HG03045 (cell line): ENCODE data around the gene NDUFA11.
"Not testable (repeated sequence)": the region's sequence is repeated elsewhere in the genome, so short reads cannot be mapped to it uniquely, and the experiment has no call there.

Source experiments
- ATAC-seq: cut with Tn5 transposase; IDR thresholded peaks from one replicate; pipeline ENCODE4 v1.9.1; 2021; ENCODE audit warnings: mild to moderate bottlenecking, moderate library complexity; ENCODE audit not compliant: unreplicated experiment

The NDUFA11 gene

DNA sequence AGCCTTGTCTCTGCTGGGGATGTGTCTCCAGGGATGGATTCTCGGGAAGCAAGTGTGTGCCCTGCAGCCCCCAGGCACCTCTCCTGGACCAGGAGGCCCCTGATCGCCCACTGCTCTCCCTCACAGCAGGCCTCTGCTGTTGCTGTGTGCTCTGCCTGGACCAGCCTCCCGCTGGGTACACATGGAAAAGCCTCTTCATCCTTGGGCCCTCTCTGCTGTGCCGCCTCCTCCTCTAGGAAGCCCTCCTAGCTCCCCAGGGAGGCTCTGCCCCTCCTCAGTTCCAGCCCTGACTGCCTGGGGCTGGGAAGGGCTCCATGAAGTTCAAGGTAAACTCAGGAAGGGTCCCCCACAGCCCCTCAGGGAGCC is 12.0 kb downstream of the NDUFA11 start:
- ATAC-seq: no peak

- no peak for ATAC-seq
These were observed 13.5 kb downstream of the NDUFA11 start for GRCh38 chr19:5890099-5890498.

DNA sequence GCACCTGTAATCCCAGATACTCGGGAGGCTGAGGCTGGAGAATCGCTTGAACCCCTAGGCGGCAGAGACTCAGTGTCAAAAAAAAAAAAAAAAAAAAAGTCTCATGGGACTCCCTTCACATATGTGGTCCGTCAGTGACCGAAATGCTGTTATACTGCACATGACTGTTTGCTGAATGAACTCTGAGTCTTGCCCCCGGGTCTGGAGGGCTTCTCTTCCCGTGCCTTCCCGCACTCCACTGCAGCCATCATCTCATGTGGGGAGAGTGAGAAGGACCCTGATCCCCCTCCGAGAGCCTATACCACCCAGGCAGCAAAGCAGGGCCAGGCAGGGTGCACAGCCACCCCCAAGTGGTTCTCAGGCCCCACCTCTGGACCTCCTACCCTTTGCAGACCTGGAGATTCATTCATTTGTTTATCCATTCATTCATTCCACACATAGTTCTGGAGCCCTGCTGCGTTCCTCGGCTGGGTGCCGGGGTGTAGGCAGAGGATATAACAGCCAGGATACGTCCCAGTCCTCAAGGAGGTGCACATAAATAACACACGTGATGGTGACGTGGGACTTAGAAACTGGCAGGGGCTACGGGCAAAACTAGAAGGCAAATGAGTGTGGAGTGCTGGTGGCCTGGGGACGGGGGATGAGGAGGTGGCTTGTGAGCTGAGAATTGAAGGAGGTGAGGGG is 14.2 kb downstream of the NDUFA11 start:
- ATAC-seq: no peak

DNA sequence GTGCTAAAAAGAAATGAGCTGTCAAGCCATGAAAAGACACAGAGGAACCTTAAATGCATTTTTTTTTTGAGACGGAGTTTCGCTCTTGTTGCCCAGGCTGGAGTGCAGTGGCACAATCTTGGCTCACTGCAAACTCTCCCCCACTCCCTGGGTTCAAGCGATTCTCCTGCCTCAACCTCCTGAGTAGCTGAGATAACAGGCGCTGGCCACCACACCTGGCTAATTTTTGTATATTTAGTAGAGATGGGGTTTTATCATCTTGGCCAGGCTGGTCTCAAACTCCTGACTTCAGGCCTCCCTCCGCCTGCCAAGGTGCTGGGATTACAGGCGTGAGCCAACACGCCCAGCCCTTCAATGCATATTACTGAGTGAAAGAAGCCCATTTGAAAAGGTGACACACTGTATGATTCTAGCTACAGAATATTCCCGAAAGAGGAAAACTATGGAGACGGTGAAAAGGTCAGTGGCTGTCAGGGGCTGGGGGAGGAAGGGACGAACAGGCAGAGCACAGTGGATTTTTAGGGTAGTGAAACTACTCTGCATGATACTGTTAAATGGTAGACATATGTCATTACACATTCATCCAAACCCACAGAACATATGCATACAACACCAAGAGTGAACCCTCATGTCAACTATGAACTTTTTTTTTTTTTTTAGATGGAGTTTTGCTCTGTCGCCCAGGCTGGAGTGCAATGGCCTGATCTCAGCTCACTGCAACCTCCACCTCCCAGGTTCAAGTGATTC is 19.4 kb downstream of the NDUFA11 start:
- ATAC-seq: not testable (repeated sequence)

DNA sequence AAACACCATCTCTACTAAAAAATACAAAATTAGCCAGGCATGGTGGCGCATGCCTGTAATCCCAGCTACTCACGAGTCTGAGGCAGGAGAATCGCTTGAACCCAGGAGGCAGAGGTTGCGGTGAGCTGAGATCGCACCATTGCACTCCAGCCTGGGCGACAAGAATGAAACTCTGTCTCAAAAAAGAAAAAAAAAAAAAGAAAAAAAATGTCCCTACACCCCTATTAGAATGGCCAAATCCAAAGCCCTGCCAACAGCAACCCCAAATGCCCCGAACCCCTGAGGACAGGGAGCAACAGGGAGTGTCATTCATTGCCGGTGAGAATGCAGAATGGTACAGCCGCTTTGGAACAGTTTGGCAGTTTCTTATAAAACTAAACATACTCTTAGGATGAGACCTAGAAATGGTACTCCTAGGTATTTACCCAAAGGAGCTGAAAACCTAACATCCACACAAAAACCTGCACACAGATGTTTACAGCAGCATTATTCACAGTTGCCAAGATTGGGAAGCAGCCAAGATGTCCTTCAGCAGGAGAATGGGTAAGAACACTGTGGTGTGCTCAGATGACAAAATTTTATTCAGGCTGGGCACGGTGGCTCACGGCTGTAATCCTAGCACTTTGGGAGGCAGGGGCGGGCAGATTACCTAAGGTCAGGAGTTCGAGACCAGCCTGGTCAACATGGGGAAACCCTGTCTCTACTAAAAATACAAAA is 20.3 kb downstream of the NDUFA11 start:
- not testable (repeated sequence) for ATAC-seq

- no peak for ATAC-seq
These were observed 21.1 kb downstream of the NDUFA11 start for GRCh38 chr19:5882421-5882968.

- no peak for ATAC-seq
These were observed 21.9 kb downstream of the NDUFA11 start for GRCh38 chr19:5881543-5882299.

DNA sequence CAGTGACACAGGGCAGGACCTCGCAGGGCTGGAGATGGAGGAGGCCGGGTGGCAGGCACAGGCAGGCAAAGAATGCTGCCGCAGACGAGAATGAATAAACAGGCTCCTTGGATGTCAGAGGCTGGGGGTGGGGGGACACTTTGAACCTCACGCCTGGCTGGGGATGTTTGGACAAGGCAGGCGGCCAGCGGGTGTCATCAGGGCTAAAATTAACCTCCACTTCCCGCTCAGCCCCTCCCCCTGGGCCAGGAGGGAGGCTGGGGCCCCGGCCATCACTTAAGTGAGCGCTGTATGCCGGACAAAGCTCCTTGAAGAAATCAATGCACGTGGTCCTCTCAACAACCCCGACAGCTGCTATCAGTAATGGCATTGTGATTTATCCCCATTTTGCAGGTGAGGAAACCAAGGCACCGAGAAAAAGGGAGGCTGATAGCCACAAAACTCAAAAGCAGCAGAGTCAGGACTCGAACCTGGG is 22.9 kb downstream of the NDUFA11 start:
- ATAC-seq: no peak

GRCh38 chr19:5880196-5880595 is 23.4 kb downstream of the NDUFA11 start:
- ATAC-seq: no peak

- ATAC-seq: no peak
These were observed 25.7 kb downstream of the NDUFA11 start for GRCh38 chr19:5877882-5878281.

GRCh38 chr19:5877427-5877826 is 26.2 kb downstream of the NDUFA11 start:
- no peak for ATAC-seq

DNA sequence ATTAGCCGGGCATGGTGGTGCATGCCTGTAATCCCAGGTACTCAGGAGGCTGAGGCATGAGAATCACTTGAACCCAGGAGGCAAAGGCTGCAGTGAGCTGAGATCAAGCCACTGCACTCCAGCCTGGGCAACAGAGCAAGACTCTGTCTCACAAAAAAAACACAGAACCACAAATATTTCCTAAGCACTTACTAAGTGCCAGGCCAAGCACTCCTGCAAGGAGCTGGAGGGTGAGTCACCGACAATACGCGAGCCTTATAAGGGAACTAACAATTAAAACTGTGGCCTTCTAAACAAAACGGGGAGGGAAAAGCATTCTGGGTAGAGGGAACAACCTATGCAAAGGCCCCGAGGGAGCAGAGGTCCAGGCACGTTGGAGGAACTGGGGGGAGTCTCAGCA is 29.1 kb downstream of the NDUFA11 start:
- ATAC-seq: not testable (repeated sequence)

- ATAC-seq: no peak
These were observed 29.9 kb downstream of the NDUFA11 start for GRCh38 chr19:5873617-5874199.

- no peak for ATAC-seq
These were observed 32.6 kb downstream of the NDUFA11 start for GRCh38 chr19:5870986-5871394.

DNA sequence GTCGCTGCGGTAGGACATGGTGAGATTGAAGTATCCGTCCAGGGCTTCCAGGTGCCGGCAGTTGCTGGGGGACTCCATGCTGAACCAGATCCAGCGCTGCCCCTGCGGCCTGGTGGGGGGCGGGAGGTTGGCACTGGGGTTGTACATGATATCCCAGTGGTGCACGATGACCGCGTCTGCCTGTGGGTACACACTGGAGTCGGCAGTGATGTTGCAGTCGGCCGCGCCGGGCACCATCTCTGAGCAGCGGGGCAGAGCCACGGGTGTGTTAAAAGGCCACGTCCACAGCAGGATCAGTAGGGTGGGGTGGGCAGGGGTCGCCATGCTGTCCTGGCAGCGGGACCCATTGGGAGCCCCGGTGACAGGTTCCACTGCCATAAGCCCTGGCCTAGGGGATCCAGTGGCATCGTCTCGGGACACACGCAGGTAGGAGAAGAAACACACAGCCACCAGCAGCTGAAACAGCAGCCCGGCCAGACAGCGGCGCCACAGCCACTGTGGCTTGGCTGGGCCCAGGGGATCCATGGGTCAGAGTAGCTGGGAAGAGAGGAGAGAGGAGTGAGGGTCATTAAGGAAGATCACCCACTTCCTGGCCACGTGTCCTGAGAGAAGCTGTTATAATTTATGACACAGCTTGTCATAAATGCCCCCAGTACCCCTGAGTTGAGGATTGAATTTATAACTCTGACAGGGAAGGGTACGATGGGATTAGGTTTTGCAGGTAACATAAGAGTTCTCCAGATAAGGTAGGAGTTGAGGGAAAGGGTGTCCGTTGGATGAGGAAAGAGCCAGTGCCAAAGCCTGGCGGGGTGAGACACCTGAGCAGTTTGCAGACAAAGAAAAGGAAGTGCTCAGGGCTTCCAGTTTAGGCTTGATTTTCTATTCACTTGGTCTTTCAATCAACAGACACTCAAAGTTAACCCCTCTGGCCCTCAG is 36.1 kb downstream of the NDUFA11 start:
- ATAC-seq: no peak

GRCh38 chr19:5865772-5866171 is 37.8 kb downstream of the NDUFA11 start:
- ATAC-seq: no peak

- no peak for ATAC-seq
These were observed 38.7 kb downstream of the NDUFA11 start for GRCh38 chr19:5864725-5865486.

DNA sequence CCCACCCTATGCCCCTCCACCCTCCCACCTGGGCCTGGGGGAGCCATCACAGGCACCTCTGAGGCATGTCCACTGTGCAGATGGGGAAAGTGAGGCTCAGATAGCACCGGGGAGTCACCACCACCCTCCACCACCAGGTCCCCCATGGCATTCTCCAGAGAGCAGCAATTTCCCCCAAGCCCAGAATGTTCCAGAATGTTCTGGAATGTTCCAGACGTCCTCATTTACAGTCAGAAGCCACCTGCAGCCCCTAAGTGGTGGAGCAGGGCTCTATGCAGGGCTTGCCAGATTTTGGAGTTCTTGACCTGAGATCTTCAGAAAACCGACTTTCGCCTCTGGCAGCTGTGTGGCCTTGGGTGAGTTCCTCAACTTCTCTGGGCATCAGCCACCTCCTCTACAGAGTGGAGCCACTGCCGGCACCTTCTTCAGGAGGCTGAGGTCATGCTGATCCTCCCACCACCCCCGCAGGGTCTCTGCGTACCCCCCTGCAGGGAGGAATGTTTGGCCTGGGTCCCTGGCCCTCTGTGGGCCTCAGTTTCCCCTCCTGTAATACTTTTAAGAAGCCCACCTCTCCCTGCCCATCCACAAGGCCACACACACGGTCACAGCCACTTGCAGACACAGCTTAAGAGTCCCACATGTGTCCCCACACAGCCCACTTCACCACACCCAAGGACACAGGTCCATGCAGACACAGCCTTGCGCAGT is 39.4 kb downstream of the NDUFA11 start:
- no peak for ATAC-seq
